Stimulated activated CD8-positive, alpha-beta memory T cell treated with anti-CD3 and anti-CD28 coated beads, Interleukin-7, amount 100 ng/mL, for 4 hours (primary cell): ENCODE results near the gene ACBD3.
A peak's percentile ranks its signal among the peaks of the same experiment; 100 is the strongest.
"Not testable (repeated sequence)": the region's sequence is repeated elsewhere in the genome, so short reads cannot be mapped to it uniquely, and the experiment has no call there.

Experiments
- DNase-seq, 2 donors: peaks; one replicate each; pipeline ENCODE4 v3.0.0-alpha.2; 2020; ENCODE audit warnings: low read depth in 2 of 2

ACBD3 gene

GRCh38 chr1:226186124-226187018, at the start of gene ACBD3:
TSS of gene ACBD3 (minus strand) at chr1:226186741. CDS start at chr1:226186675, 66 bp downstream.
- DNase-seq, result peak; percentile 73 to 76

GRCh38 chr1:226233806-226234205, 47.3 kb upstream of the ACBD3 start:
- DNase-seq, result no peak

GRCh38 chr1:226233293-226233692, 46.8 kb upstream of the ACBD3 start:
- no peak for DNase-seq

GRCh38 chr1:226226601-226227000, 40.1 kb upstream of the ACBD3 start:
- no peak for DNase-seq

GRCh38 chr1:226223786-226224244, 37.3 kb upstream of the ACBD3 start:
- no peak for DNase-seq

- no peak for DNase-seq
These were observed 36.7 kb upstream of the ACBD3 start, which contains the start of gene MIXL1 for GRCh38 chr1:226223157-226223785. TSS of gene MIXL1 (plus strand) at chr1:226223664. CDS start at chr1:226223682, 18 bp downstream.

GRCh38 chr1:226222686-226223085, 36.1 kb upstream of the ACBD3 start:
- DNase-seq, result no peak

- no peak for DNase-seq
These were observed 34.1 kb upstream of the ACBD3 start for GRCh38 chr1:226220473-226221189.

- DNase-seq, result no peak
These were observed 30.7 kb upstream of the ACBD3 start for GRCh38 chr1:226217273-226217672.

- DNase-seq, result no peak
These were observed 29.5 kb upstream of the ACBD3 start for GRCh38 chr1:226216056-226216455.

GRCh38 chr1:226215239-226215638, 28.7 kb upstream of the ACBD3 start:
- no peak for DNase-seq

GRCh38 chr1:226212545-226212944, 26.0 kb upstream of the ACBD3 start:
- no peak for DNase-seq

- DNase-seq, result no peak
These were observed 24.8 kb upstream of the ACBD3 start for GRCh38 chr1:226211181-226211821.

- no peak for DNase-seq
These were observed 24.1 kb upstream of the ACBD3 start for GRCh38 chr1:226210571-226211176.

- DNase-seq, result no peak
These were observed 22.9 kb upstream of the ACBD3 start for GRCh38 chr1:226209307-226210059.

GRCh38 chr1:226207048-226207447, 20.5 kb upstream of the ACBD3 start:
- DNase-seq, result no peak

- DNase-seq, result no peak
These were observed 17.7 kb upstream of the ACBD3 start for GRCh38 chr1:226204198-226204597.

- DNase-seq, result no peak
These were observed 17.1 kb upstream of the ACBD3 start for GRCh38 chr1:226203655-226204054.

- DNase-seq, result no peak
These were observed 16.7 kb upstream of the ACBD3 start for GRCh38 chr1:226203240-226203639.

- DNase-seq, result not testable (repeated sequence)
These were observed 16.1 kb upstream of the ACBD3 start for GRCh38 chr1:226202666-226203065.

GRCh38 chr1:226202246-226202645, 15.7 kb upstream of the ACBD3 start:
- DNase-seq, result no peak
